GM10847 (cell line): ENCODE measurements around the gene PITPNM3.

Source experiments
- POLR2A ChIP-seq: IDR thresholded peaks from 2 replicates; pipeline ENCODE4 v1.6.1; 2011; ENCODE audit not compliant: insufficient read length; ENCODE audit errors: extremely low read depth

The PITPNM3 gene

GRCh38 chr17:6458460-6458950 lies 97.8 kb downstream of the PITPNM3 start:
- no peak for TF ChIP-seq POLR2A

GRCh38 chr17:6457688-6458459 lies 98.5 kb downstream of the PITPNM3 start:
- TF ChIP-seq POLR2A: no peak

GRCh38 chr17:6456914-6457687 lies 99.3 kb downstream of the PITPNM3 start:
- no peak for TF ChIP-seq POLR2A

GRCh38 chr17:6456321-6456720 lies 100.0 kb downstream of the PITPNM3 start:
- no peak for TF ChIP-seq POLR2A

- TF ChIP-seq POLR2A: no peak
Observed at GRCh38 chr17:6455321-6455705, 101.0 kb downstream of the PITPNM3 start.

- no peak for TF ChIP-seq POLR2A
Observed at GRCh38 chr17:6454495-6455320, 101.6 kb downstream of the PITPNM3 start.

GRCh38 chr17:6453279-6454024 lies 102.9 kb downstream of the PITPNM3 start:
- TF ChIP-seq POLR2A: no peak

- TF ChIP-seq POLR2A: no peak
Observed at GRCh38 chr17:6452471-6453266, 103.7 kb downstream of the PITPNM3 start.

GRCh38 chr17:6450926-6451832 lies 105.2 kb downstream of the PITPNM3 start:
- no peak for TF ChIP-seq POLR2A

- TF ChIP-seq POLR2A: no peak
Observed at GRCh38 chr17:6449307-6449706, 107.0 kb downstream of the PITPNM3 start.

- TF ChIP-seq POLR2A: no peak
Observed at GRCh38 chr17:6448473-6448872, 107.9 kb downstream of the PITPNM3 start.

GRCh38 chr17:6446516-6447100 lies 109.7 kb downstream of the PITPNM3 start:
- no peak for TF ChIP-seq POLR2A
